Measurements from ENCODE around the gene CTNND2. TPM values are rescaled to one million over a fixed set of nuclear protein-coding genes. Genes with fewer than 3 reads are reported as not detected.

CTNND2 gene
- total RNA-seq, 2 experiments from 2014 or later, result not detected

DNA sequence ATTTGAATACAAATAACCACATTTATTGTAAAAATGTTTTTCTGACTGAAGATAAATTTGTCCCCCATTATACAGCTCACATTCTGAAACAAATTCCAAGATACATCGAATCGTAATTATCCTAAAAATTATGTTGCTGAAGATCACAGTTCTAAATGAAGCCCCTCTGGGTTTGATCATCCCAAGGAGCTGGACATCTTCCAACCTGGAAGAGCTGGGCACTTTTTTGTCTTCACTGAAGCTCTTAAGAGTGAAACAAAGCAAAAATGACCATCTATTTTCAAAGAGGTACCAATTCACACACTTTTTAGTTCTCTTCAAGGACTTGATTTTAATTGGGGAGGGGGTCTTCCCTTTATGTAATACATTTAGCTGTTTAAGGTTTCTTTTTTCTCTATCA is 5.5 kb downstream of the CTNND2 start:
- Mint-ChIP-seq H3K9me3 (ENCODE audit: low read depth) (no peaks in the 10 kb centered on the region), H3K4me1 (no peaks in the 10 kb centered on the region), H3K27ac (no peak overlapping the region), H3K27me3 (peaks cover 21% of the 10 kb centered on the region), H3K36me3 (no peaks in the 10 kb centered on the region), H3K4me3 (no peak overlapping the region)
- no peak for ATAC-seq
- DNase-seq, result no peak
- CTCF ChIA-PET, result no interaction called here

- CTCF ChIA-PET, result no interaction called here
- no peaks in the 10 kb centered on the region for H3K9me3 Mint-ChIP-seq (ENCODE audit: low read depth)
Measured at GRCh38 chr5:11897781-11898180, 6.5 kb downstream of the CTNND2 start.

DNA sequence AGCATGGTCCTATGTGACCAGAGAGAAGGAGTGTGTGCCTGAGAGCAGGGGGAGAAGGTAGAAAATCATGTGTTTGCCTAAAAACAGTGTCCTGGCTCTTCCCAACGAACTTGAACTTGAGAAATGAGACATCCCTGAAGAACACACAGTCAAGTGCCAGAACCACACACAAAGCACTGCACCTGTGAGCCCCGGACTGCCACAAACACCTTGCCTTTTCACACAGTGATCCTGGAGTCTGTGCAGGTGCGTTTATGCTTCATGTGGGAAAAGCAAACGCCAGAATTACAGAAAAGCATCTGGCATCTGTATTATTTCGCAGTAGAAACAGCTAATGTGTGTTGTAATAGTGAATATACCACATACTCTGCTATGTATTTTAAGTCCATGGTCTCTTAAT is 9.3 kb downstream of the CTNND2 start:
- H3K4me1 Mint-ChIP-seq, result no peaks in the 10 kb centered on the region
- no peaks in the 10 kb centered on the region for H3K27me3 Mint-ChIP-seq
- no peak overlapping the region for H3K4me3 Mint-ChIP-seq
- DNase-seq (no peak), ATAC-seq (no peak)
- H3K27ac Mint-ChIP-seq, result no peak overlapping the region
- CTCF ChIA-PET, result no interaction called here
- H3K36me3 Mint-ChIP-seq, result no peaks in the 10 kb centered on the region
- H3K9me3 Mint-ChIP-seq (ENCODE audit: low read depth), result no peaks in the 10 kb centered on the region

More at GRCh38 chr5:11897781-11898180, 6.5 kb downstream of the CTNND2 start:
- ATAC-seq (no peak), DNase-seq (no peak)
- H3K4me3 Mint-ChIP-seq, result no peak overlapping the region
- no peak overlapping the region for H3K27ac Mint-ChIP-seq
- H3K36me3 Mint-ChIP-seq, result no peaks in the 10 kb centered on the region
- H3K27me3 Mint-ChIP-seq, result peaks cover 14% of the 10 kb centered on the region
- H3K4me1 Mint-ChIP-seq, result no peaks in the 10 kb centered on the region

DNA sequence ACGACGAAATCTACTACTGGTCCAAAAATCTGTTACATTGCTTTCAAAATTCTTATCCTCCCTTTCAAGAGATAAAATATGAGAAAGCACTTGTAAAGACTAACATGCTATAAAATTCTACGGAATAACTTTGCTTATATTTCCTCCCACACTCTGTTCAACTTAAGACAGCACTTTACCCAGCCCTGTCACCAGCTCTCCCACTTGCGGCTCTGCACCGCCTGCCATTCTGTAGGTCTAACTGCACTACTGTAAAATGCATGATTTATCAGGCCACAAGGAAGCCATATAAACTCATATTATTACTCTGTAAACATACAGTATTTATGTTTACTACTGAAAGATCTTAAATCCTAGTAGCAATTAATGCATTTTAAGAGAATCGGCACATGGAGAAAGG is 11.4 kb downstream of the CTNND2 start:
- Mint-ChIP-seq H3K9me3 (ENCODE audit: low read depth) (no peaks in the 10 kb centered on the region), H3K4me3 (no peak overlapping the region), H3K27me3 (no peaks in the 10 kb centered on the region), H3K4me1 (no peaks in the 10 kb centered on the region), H3K27ac (no peak overlapping the region), H3K36me3 (no peaks in the 10 kb centered on the region)
- DNase-seq, result no peak
- CTCF ChIA-PET, result no interaction called here
- no peak for ATAC-seq

DNA sequence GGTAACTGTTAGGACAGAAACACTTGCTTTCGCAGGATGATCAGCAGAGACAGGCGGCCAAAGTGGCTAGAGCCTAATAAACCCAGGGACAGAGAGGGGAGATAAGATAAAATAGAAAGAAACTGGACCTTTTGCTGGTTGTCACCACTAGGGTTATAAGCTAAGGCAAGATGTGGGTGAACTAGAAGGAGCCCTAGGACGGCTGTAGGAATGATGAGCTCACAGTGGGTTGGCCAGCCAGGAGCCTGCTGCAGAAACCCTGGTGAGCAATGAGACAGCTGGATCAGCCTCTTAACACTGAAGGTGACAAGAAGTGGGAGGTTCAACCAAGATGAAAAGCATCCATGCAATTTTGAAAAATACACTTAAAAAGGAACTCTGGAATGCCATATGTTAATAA is 13.5 kb downstream of the CTNND2 start:
- DNase-seq (no peak), ATAC-seq (no peak)
- CTCF ChIA-PET, result no interaction called here
- H3K27me3 Mint-ChIP-seq, result no peaks in the 10 kb centered on the region
- no peaks in the 10 kb centered on the region for H3K4me1 Mint-ChIP-seq
- no peak overlapping the region for H3K27ac Mint-ChIP-seq
- H3K9me3 Mint-ChIP-seq (ENCODE audit: low read depth), result no peaks in the 10 kb centered on the region
- H3K36me3 Mint-ChIP-seq, result no peaks in the 10 kb centered on the region
- no peak overlapping the region for H3K4me3 Mint-ChIP-seq

DNA sequence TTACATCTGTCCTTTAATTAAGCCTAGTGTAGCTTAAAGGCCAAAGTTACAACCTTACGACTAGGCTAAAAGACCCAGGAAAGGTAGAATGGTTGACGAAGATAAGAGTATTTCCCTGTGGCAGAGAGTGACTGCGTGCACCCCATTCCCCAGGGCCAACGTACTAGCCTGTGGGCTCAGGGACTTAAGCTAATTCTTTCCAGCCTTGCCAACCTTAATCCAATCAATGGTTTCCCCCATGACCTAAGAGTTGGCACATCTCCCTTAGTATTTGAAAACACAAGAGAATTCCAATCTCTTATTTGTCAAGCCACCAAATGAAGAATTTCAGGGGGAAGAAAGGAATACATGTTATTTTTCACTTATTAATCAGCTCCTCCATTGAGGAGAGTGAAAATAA is 16.0 kb downstream of the CTNND2 start:
- DNase-seq (no peak), ATAC-seq (no peak)
- Mint-ChIP-seq H3K27ac (no peak overlapping the region), H3K4me1 (no peaks in the 10 kb centered on the region), H3K9me3 (ENCODE audit: low read depth) (peaks cover 7% of the 10 kb centered on the region), H3K27me3 (no peaks in the 10 kb centered on the region), H3K4me3 (no peak overlapping the region), H3K36me3 (no peaks in the 10 kb centered on the region)
- CTCF ChIA-PET, result no interaction called here

- no peak for DNase-seq
- H3K9me3 Mint-ChIP-seq (ENCODE audit: low read depth), result peaks cover 7% of the 10 kb centered on the region
- no peaks in the 10 kb centered on the region for H3K36me3 Mint-ChIP-seq
- H3K27me3 Mint-ChIP-seq, result no peaks in the 10 kb centered on the region
- ATAC-seq, result no peak
- no peaks in the 10 kb centered on the region for H3K4me1 Mint-ChIP-seq
- no peak overlapping the region for H3K4me3 Mint-ChIP-seq
- H3K27ac Mint-ChIP-seq, result no peak overlapping the region
- CTCF ChIA-PET, result no interaction called here
Measured at GRCh38 chr5:11878814-11879213, 25.4 kb downstream of the CTNND2 start.

DNA sequence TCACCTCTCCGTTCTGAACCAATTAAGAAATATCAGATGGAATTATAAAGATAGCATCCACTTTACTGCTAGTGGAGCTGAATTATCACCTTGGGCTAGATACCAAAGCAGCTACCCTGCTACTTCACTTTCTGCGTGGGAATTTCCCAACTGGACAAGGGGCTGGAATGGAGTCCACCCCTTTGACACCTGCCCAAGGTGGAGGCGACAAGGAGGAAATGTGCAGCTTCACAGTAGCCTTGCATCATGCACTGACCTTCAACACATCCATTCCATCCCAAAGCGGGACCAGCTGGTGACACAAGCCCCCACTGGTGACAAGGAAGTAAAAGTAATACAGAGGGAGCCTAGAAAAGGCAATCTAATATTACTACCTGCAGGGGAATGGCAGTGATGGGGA is 30.7 kb downstream of the CTNND2 start:
- no peaks in the 10 kb centered on the region for H3K4me1 Mint-ChIP-seq
- H3K36me3 Mint-ChIP-seq, result no peaks in the 10 kb centered on the region
- ATAC-seq (no peak), DNase-seq (no peak)
- no peaks in the 10 kb centered on the region for H3K27me3 Mint-ChIP-seq
- no peaks in the 10 kb centered on the region for H3K9me3 Mint-ChIP-seq (ENCODE audit: low read depth)
- CTCF ChIA-PET, result no interaction called here
- H3K27ac Mint-ChIP-seq, result no peak overlapping the region
- H3K4me3 Mint-ChIP-seq, result no peak overlapping the region

- no peak for ATAC-seq
- H3K4me1 Mint-ChIP-seq, result no peaks in the 10 kb centered on the region
- no peak for DNase-seq
- peaks cover 4% of the 10 kb centered on the region for H3K9me3 Mint-ChIP-seq (ENCODE audit: low read depth)
- H3K27me3 Mint-ChIP-seq, result no peaks in the 10 kb centered on the region
- no peaks in the 10 kb centered on the region for H3K36me3 Mint-ChIP-seq
- no peak overlapping the region for H3K27ac Mint-ChIP-seq
- CTCF ChIA-PET, result no interaction called here
- no peak overlapping the region for H3K4me3 Mint-ChIP-seq
Measured at GRCh38 chr5:11869203-11869602, 35.0 kb downstream of the CTNND2 start.

- peaks cover 7% of the 10 kb centered on the region for H3K9me3 Mint-ChIP-seq (ENCODE audit: low read depth)
- H3K4me3 Mint-ChIP-seq, result no peak overlapping the region
- DNase-seq (no peak), ATAC-seq (no peak)
- no peaks in the 10 kb centered on the region for H3K27me3 Mint-ChIP-seq
- H3K27ac Mint-ChIP-seq, result no peak overlapping the region
- no peaks in the 10 kb centered on the region for H3K4me1 Mint-ChIP-seq
- no peaks in the 10 kb centered on the region for H3K36me3 Mint-ChIP-seq
- CTCF ChIA-PET, result no interaction called here
Measured at GRCh38 chr5:11863911-11864310, 40.3 kb downstream of the CTNND2 start.

DNA sequence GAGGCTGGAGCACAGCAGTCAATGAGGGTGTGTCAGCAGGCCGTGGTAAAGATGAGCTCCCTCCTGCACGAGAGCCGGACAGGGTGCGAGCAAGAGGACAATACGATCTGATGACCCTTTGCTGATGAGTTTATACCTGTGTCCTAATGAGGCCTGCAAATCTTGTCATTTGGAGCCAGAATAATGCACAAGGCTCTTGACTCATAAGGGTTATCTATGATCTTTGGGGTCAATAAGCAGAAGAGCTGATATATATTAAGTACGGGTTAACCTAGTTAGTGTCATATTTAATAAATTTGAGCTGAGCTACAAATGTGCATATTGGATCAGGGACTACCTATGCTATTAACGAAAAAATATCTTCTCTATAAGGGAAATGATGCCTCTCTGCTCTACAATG is 46.9 kb downstream of the CTNND2 start:
- Mint-ChIP-seq H3K36me3 (no peaks in the 10 kb centered on the region), H3K27ac (no peak overlapping the region), H3K4me1 (no peaks in the 10 kb centered on the region), H3K9me3 (ENCODE audit: low read depth) (peaks cover 8% of the 10 kb centered on the region), H3K27me3 (no peaks in the 10 kb centered on the region), H3K4me3 (no peak overlapping the region)
- ATAC-seq, result no peak
- CTCF ChIA-PET, result no interaction called here
- no peak for DNase-seq

DNA sequence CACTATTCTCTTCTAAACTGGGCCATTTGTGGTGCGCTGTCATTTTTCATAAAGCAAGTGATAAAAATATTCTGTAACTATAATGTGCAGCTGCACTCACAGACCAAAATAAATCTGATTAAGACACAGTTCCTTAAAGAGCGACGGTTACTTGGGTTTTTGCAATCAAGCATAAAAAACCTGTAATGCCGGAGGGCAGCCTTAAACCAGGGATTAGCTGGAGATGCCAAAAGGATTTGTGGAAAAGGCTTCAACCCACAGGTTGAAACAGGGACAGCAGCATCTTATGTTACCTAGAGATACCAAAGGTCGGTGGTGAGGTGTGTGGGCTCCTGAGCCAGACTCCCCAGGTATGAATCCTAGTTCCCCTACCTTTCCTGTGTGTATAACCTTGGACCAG is 49.3 kb downstream of the CTNND2 start:
- H3K4me1 Mint-ChIP-seq, result no peaks in the 10 kb centered on the region
- H3K36me3 Mint-ChIP-seq, result no peaks in the 10 kb centered on the region
- CTCF ChIA-PET, result no interaction called here
- ATAC-seq (no peak), DNase-seq (no peak)
- H3K9me3 Mint-ChIP-seq (ENCODE audit: low read depth), result peaks cover 5% of the 10 kb centered on the region
- H3K4me3 Mint-ChIP-seq, result no peak overlapping the region
- H3K27me3 Mint-ChIP-seq, result no peaks in the 10 kb centered on the region
- no peak overlapping the region for H3K27ac Mint-ChIP-seq

GRCh38 chr5:11853796-11854195 is 50.5 kb downstream of the CTNND2 start:
- no peak for ATAC-seq
- Mint-ChIP-seq H3K9me3 (ENCODE audit: low read depth) (peaks cover 5% of the 10 kb centered on the region), H3K4me1 (no peaks in the 10 kb centered on the region), H3K36me3 (no peaks in the 10 kb centered on the region), H3K27ac (no peak overlapping the region), H3K4me3 (no peak overlapping the region), H3K27me3 (no peaks in the 10 kb centered on the region)
- CTCF ChIA-PET, result no interaction called here
- DNase-seq, result no peak

GRCh38 chr5:11853140-11853539 is 51.1 kb downstream of the CTNND2 start:
- H3K4me1 Mint-ChIP-seq, result no peaks in the 10 kb centered on the region
- H3K27ac Mint-ChIP-seq, result no peak overlapping the region
- DNase-seq, result no peak
- ATAC-seq, result no peak
- H3K36me3 Mint-ChIP-seq, result no peaks in the 10 kb centered on the region
- no peak overlapping the region for H3K4me3 Mint-ChIP-seq
- CTCF ChIA-PET, result no interaction called here
- H3K27me3 Mint-ChIP-seq, result no peaks in the 10 kb centered on the region
- H3K9me3 Mint-ChIP-seq (ENCODE audit: low read depth), result peaks cover 5% of the 10 kb centered on the region

- Mint-ChIP-seq H3K4me3 (no peak overlapping the region), H3K36me3 (no peaks in the 10 kb centered on the region), H3K4me1 (no peaks in the 10 kb centered on the region), H3K27me3 (no peaks in the 10 kb centered on the region), H3K9me3 (ENCODE audit: low read depth) (peaks cover 5% of the 10 kb centered on the region), H3K27ac (no peak overlapping the region)
- DNase-seq (no peak), ATAC-seq (no peak)
- CTCF ChIA-PET, result no interaction called here
Measured at GRCh38 chr5:11852717-11853087, 51.5 kb downstream of the CTNND2 start.

Measured in activated CD8-positive, alpha-beta memory T cell treated with anti-CD3 and anti-CD28 coated beads, Interleukin-2, amount 10 ng/mL, durations not matched to agents 7 days and 5 days (primary cell).